Testis (tissue), 2 donors: ENCODE results near the gene MRO.

Source experiments
- POLR2A ChIP-seq: fragments of 450-650 bp; IDR thresholded peaks from one replicate; pipeline ENCODE4 v1.6.1; 2017; ENCODE audit warnings: antibody characterized with exemption, mild to moderate bottlenecking, moderate library complexity
- TF ChIP-seq, protein P1 (sequence below), 3 experiments: fragments of 450-650 bp in 2 of 3; fragments of 200-600 bp in 1 of 3; sonication (generic) in 1 of 3; IDR thresholded peaks; one replicate each; pipeline ENCODE4 v1.5.1; 2016 to 2019; ENCODE audit warnings: antibody characterized with exemption in 3 of 3, mild to moderate bottlenecking in 2 of 3, moderate library complexity in 1 of 3

DNA sequence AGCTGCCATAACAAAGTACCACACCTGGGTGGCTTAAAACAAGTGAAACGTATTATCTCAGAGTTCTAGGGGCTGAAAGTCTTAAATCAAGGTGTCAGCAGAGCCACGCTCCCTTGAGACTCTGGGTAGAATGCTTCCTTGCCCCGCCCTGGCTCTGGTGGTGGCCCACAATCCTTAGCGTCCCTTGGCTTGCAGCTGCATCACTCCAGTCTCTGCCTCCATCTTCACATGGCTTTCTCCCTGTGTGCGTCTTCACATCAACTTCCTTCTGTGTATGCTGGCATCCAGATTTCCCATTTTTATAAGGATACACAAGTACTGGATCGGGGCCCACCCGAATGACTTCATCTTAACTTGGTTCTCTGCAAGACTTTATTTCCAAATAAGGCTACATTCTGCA is 62.5 kb downstream of the MRO start:
- TF ChIP-seq, protein P1, sequence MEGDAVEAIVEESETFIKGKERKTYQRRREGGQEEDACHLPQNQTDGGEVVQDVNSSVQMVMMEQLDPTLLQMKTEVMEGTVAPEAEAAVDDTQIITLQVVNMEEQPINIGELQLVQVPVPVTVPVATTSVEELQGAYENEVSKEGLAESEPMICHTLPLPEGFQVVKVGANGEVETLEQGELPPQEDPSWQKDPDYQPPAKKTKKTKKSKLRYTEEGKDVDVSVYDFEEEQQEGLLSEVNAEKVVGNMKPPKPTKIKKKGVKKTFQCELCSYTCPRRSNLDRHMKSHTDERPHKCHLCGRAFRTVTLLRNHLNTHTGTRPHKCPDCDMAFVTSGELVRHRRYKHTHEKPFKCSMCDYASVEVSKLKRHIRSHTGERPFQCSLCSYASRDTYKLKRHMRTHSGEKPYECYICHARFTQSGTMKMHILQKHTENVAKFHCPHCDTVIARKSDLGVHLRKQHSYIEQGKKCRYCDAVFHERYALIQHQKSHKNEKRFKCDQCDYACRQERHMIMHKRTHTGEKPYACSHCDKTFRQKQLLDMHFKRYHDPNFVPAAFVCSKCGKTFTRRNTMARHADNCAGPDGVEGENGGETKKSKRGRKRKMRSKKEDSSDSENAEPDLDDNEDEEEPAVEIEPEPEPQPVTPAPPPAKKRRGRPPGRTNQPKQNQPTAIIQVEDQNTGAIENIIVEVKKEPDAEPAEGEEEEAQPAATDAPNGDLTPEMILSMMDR (IDR thresholded peaks at IDR 0.05), result no peak
- no peak for TF ChIP-seq POLR2A
